Heart left ventricle (tissue), 16 donors: ENCODE data around the gene ZNF277. TPM values are rescaled to one million over a fixed set of nuclear protein-coding genes. Genes with fewer than 3 reads are reported as not detected.

ENCODE experiments used
- ATAC-seq, 4 donors: fragments of 200-7000 bp; cut with Tn5 transposase; one replicate each; pipeline ENCODE4 v1.9.1; 2020 to 2022; ENCODE audit warnings: moderate library complexity in 4 of 4, mild to moderate bottlenecking in 3 of 4, moderate number of reproducible peaks in 1 of 4
- DNase-seq, 5 donors: peaks; one replicate each; pipeline ENCODE4 v3.0.0-alpha.2; 2020
- H3K27ac ChIP-seq, 12 donors: fragments of 200-600 bp; sonication (generic) in 4 of 12; one replicate each; pipeline versions ENCODE4 v1.5.0 to v1.8.0; 2016 to 2022; ENCODE audit warnings: mild to moderate bottlenecking in 2 of 12
- H3K27me3 ChIP-seq, 9 donors: fragments of 200-600 bp; sonication (generic) in 2 of 9; one replicate each; pipeline versions ENCODE4 v1.5.1 to v1.8.0; 2016 to 2022; ENCODE audit warnings: mild to moderate bottlenecking in 3 of 9
- H3K36me3 ChIP-seq, 9 donors: fragments of 200-600 bp; sonication (generic) in 2 of 9; one replicate each; pipeline versions ENCODE4 v1.5.0 to v1.8.0; 2018 to 2022; ENCODE audit warnings: mild to moderate bottlenecking in 2 of 9
- H3K4me1 ChIP-seq, 12 donors: fragments of 200-600 bp; sonication (generic) in 4 of 12; one replicate each; pipeline versions ENCODE4 v1.5.0 to v1.8.0; 2016 to 2022; ENCODE audit warnings: mild to moderate bottlenecking in 3 of 12
- H3K4me3 ChIP-seq, 12 donors: fragments of 200-600 bp; sonication (generic) in 4 of 12; one replicate each; pipeline versions ENCODE4 v1.5.0 to v1.8.0; 2017 to 2022; ENCODE audit warnings: mild to moderate bottlenecking in 9 of 12, moderate library complexity in 4 of 12
- H3K9me3 ChIP-seq, 12 donors: fragments of 200-600 bp; sonication (generic) in 4 of 12; one replicate each; pipeline versions ENCODE4 v1.5.0 to v1.8.0; 2016 to 2022; ENCODE audit warnings: mild to moderate bottlenecking in 1 of 12
- CTCF ChIP-seq, 12 donors: fragments of 200-600 bp; sonication (generic) in 4 of 12; IDR thresholded peaks; one replicate each; pipeline versions ENCODE4 v1.5.0 to v1.8.0; 2018 to 2022; ENCODE audit warnings: antibody characterized with exemption in 12 of 12, mild to moderate bottlenecking in 5 of 12
- POLR2A ChIP-seq, 2 donors: fragments of 450-650 bp; IDR thresholded peaks; one replicate each; pipeline ENCODE4 v1.6.1; 2017; ENCODE audit warnings: antibody characterized with exemption in 2 of 2, mild to moderate bottlenecking in 2 of 2, moderate library complexity in 2 of 2
- WGBS, 4 donors: extraction: QIAGEN DNeasy Blood & Tissue Kit in 2 of 4; methylation state at CpG; one replicate each; pipeline versions ENCODE4 v1.1.5 to v1.1.7; 2013 to 2018; 5-methylcytosine and 5-hydroxymethylcytosine counted together
- intact Hi-C, 10 donors: fragments of 100-400 bp; cut with DNase I; formaldehyde crosslinking; loops; one replicate each; pipeline versions ENCODE4 v1.11.1 to v1.14.2; 2022
- polyA plus RNA-seq, 2 donors: library from polyadenylated mRNA; stranded (reverse); fragments of 200-250 nt; gene quantifications; one replicate each; pipeline ENCODE4 v1.2.3, GENCODE V29; 2013
- total RNA-seq, 9 donors: library from RNA; depleted of rRNA in 2 of 9; stranded (reverse); fragments of >200 nt in 2 of 9; fragmentation: NEBNext Ultra II Directional in 3 of 9; extraction: Animal tissue kit (Norgen Biotek cat#: 25700) in 3 of 9; gene quantifications; one replicate each; pipeline versions ENCODE4 v1.1.0 to v1.2.4, GENCODE V29; 2016 to 2023
- donor health status: ischemic (EF 13 %, LVEDD 7.1; RV severe dilation, severe dysfunction).
- donor health status: healthy with polysubstance abuse.
- donor health status: DM: no; HTN: yes; CAD: no.
- donor health status: DM: no; HTN: no; CAD: no.
- donor health status: ischemic (EF 25% LVEDD 6.9; RV normal size, moderate dysfunction).
- donor health status: ischemic (EF 25% LVEDD 5.7; RV mildly dilated, moderate dysfunction).
- donor health status: healthy.
- donor health status: DM: yes; HTN: yes; CAD: no.
- donor health status: ischemic (EF 35%, LVEDD 5.7; RV mildly dilated, moderate dysfunction).
- donor health status: nonischemic (EF 11% LVEDD 7.7; RV severe dilation, severe dysfunction).
- donor health status: DM: yes; HTN: yes; CAD: no.
- donor health status: PGD.
- donor health status: ischemic (EF 29% LVEDD 5.4; RV normal size, mild dysfunction).
- donor health status: nonischemic (EF 23%, LVEDD 6.1; RV moderate dilation, normal function).

Gene ZNF277
- total and polyA plus RNA-seq, 11 donors: 10.3 to 26.5 (median 14.0) TPM

GRCh38 chr7:112203365-112203739, 3.1 kb upstream of the ZNF277 start:
- WGBS, 4 donors: 63 to 73% (median 65%) methylated on average over 4 of the region's 4 CpGs
- DNase-seq (no peak), ATAC-seq (no peak)
- H3K27me3 ChIP-seq: no peaks in the 10 kb centered on the region
- peak overlapping the region in 3 of 12 donors; percentile 7 to 91 (median 91) for H3K27ac ChIP-seq
- peak overlapping the region in 6 of 12 donors; percentile 65 to 98 (median 90) for H3K4me3 ChIP-seq
- H3K4me1 ChIP-seq: peaks cover 0 to 46% (median 24%) of the 10 kb centered on the region in 12 donors
- no peaks in the 10 kb centered on the region for H3K9me3 ChIP-seq
- intact Hi-C loops: loop anchor here in 8 of 10 donors (5.0 to 10.0 kb wide), 10 partner anchors 41 to 439 kb away; no protein-coding TSS in a partner anchor
- H3K36me3 ChIP-seq: no peaks in the 10 kb centered on the region
- no peak for TF ChIP-seq CTCF (IDR thresholded peaks at IDR 0.05)
- TF ChIP-seq POLR2A (IDR thresholded peaks at IDR 0.05): no peak

GRCh38 chr7:112204499-112205342, 1.8 kb upstream of the ZNF277 start:
- intact Hi-C loops: loop anchor here in 8 of 10 donors (5.0 to 10.0 kb wide), 17 partner anchors 42 to 452 kb away; partner anchors contain the start of gene IFRD1 (in 1 of the 8)
- 0 to 2% (median 1%) methylated on average over 14 of the region's 14 CpGs for WGBS, 4 donors
- Histone ChIP-seq H3K27me3 (no peaks in the 10 kb centered on the region), H3K9me3 (no peaks in the 10 kb centered on the region), H3K36me3 (no peaks in the 10 kb centered on the region), H3K27ac (peak overlapping the region; percentile 72 to 95 (median 90)), H3K4me3 (peak overlapping the region; percentile 57 to 98 (median 88)), H3K4me1 (peaks cover 0 to 37% (median 18%) of the 10 kb centered on the region in 12 donors)
- ATAC-seq: peak in 1 of 4 donors; percentile 1
- TF ChIP-seq POLR2A (IDR thresholded peaks at IDR 0.05) (no peak), CTCF (IDR thresholded peaks at IDR 0.05) (no peak)
- peak in 2 of 5 donors; percentile 16 to 30 for DNase-seq

- no peak for TF ChIP-seq POLR2A (IDR thresholded peaks at IDR 0.05)
- TF ChIP-seq CTCF (IDR thresholded peaks at IDR 0.05): no peak
- intact Hi-C loops: loop anchor here in 8 of 10 donors (5.0 to 10.0 kb wide), 15 partner anchors 71 to 453 kb away; partner anchors contain the start of gene IFRD1 (in 1 of the 8)
- H3K4me1 ChIP-seq: peaks cover 0 to 35% (median 16%) of the 10 kb centered on the region in 12 donors
- peak; percentile 73 to 81 (median 75) for DNase-seq
- H3K36me3 ChIP-seq: no peaks in the 10 kb centered on the region
- peak in 3 of 4 donors; percentile 34 to 60 (median 47) for ATAC-seq
- 0% methylated on average over 44 to 69 of the region's 69 CpGs for WGBS, 4 donors
- no peaks in the 10 kb centered on the region for H3K27me3 ChIP-seq
- H3K4me3 ChIP-seq: peak overlapping the region; percentile 57 to 98 (median 88)
- H3K9me3 ChIP-seq: no peaks in the 10 kb centered on the region
- H3K27ac ChIP-seq: peak overlapping the region; percentile 72 to 95 (median 90)
These were observed 905 bp upstream of the ZNF277 start for GRCh38 chr7:112205343-112206237.
